Epithelial cell of proximal tubule (primary cell): Measurements from ENCODE around the gene RFC5. TPM values are rescaled to one million over a fixed set of nuclear protein-coding genes. Genes with fewer than 3 reads are reported as not detected.

Source experiments
- DNase-seq: peaks from one replicate; pipeline ENCODE4 v3.0.0-alpha.2; 2011; ENCODE audit warnings: low read depth
- H3K4me3 ChIP-seq: 2 replicates; pipeline ENCODE4 v1.5.1; 2011; ENCODE audit warnings: low read depth, mild to moderate bottlenecking, low read length
- total RNA-seq: library from RNA; depleted of rRNA; stranded (reverse); fragments of >200 nt; gene quantifications from 2 replicates; pipeline ENCODE4 v1.2.3, GENCODE V29; 2015
- TF ChIP-seq, protein P1 (sequence below): conservative IDR thresholded peaks from 2 replicates; pipeline ENCODE4 v1.5.1; 2012; ENCODE audit warnings: low read depth, mild to moderate bottlenecking, low read length

RFC5 gene, protein sequence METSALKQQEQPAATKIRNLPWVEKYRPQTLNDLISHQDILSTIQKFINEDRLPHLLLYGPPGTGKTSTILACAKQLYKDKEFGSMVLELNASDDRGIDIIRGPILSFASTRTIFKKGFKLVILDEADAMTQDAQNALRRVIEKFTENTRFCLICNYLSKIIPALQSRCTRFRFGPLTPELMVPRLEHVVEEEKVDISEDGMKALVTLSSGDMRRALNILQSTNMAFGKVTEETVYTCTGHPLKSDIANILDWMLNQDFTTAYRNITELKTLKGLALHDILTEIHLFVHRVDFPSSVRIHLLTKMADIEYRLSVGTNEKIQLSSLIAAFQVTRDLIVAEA
- 31.0 and 62.1 TPM in 2 replicates for total RNA-seq

DNA sequence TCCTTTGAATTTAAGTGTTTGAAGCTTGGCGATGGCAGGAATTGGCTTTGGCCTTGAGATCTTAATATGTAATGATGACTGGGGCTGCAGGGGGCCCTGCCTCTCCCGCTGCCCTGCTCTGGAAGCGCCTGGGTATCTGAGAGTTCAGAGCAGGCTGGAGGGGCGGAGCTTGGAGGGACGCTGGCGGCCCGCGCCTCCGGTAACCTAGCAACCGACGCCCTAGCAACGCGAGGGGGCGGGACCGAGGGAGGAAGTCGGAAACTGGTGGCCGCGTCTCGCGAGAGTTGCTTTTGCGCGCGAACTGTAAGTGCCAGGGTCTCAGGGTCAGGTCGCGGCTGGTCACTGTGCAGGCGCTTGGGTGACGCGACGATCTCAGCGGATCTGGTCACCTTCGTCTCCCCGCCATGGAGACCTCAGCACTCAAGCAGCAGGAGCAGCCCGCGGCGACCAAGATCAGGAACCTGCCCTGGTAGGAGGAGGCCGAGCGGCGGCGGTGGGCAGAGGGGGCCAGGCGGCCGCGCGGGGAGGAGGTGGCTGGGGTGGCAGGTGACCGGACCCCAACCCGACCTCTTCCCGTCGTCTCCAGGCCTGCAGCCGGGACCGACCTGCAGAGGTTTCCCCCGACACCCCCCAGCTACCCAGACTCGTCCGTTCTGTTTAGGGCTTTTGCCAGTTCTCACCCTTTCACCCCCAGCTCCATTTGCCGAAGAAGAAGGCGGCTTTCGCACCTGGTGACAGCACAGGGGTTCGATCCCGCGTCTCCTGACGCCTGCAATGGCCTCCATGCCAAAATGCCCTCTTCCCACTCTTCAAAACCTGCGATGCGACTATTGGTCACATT, at the start of gene RFC5:
RFC5 (plus strand) TSS at position 280 of the 841 bp plus-strand sequence; CDS start at position 405, 125 bp downstream.
- TF ChIP-seq, protein P1, sequence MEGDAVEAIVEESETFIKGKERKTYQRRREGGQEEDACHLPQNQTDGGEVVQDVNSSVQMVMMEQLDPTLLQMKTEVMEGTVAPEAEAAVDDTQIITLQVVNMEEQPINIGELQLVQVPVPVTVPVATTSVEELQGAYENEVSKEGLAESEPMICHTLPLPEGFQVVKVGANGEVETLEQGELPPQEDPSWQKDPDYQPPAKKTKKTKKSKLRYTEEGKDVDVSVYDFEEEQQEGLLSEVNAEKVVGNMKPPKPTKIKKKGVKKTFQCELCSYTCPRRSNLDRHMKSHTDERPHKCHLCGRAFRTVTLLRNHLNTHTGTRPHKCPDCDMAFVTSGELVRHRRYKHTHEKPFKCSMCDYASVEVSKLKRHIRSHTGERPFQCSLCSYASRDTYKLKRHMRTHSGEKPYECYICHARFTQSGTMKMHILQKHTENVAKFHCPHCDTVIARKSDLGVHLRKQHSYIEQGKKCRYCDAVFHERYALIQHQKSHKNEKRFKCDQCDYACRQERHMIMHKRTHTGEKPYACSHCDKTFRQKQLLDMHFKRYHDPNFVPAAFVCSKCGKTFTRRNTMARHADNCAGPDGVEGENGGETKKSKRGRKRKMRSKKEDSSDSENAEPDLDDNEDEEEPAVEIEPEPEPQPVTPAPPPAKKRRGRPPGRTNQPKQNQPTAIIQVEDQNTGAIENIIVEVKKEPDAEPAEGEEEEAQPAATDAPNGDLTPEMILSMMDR = no peak
- peak; percentile 49 for DNase-seq
- peak within 1 kb of the TSS; percentile 93 for H3K4me3 ChIP-seq

DNA sequence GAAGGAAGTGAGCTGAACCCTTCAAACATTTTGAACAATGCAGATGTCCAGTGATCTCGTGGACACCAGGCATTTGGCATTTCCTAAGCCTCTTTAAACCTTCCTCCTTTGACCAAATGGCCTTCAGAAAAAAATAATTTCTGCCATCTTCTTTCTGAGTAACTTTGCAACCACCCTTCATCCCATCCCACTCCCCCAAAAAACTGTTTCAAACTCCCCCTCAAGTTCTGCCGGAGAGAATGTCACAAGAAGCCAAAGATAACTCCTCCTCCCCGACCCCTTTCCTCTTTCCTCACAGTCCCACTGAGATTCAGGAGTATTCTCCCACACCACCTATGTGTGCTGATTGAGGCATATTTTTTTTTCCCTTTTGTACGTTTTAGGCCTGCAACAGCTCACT, 49.5 kb upstream of the RFC5 start:
- no peak overlapping the region for H3K4me3 ChIP-seq
- TF ChIP-seq, protein P1 = no peak
- no peak for DNase-seq

DNA sequence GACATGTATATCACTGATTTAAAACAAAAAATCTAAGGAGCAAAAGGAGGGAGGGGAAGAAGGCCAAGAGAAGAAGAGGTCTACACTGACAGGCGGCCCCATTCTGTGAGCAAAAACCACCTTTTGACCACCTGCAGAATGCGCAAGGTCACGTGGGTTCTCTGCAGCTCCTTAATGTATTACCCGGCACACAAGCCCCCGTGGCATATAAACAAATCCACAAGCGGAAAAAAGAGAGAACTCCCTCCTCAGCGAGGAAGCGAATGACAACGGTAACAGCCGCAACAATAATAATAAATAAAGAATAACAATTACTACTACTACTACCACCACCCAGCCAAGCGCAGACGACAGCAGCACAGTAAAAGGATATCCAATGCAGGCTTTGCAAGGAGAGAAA, 49.0 kb upstream of the RFC5 start:
- TF ChIP-seq, protein P1 = no peak
- no peak overlapping the region for H3K4me3 ChIP-seq
- DNase-seq = no peak

DNA sequence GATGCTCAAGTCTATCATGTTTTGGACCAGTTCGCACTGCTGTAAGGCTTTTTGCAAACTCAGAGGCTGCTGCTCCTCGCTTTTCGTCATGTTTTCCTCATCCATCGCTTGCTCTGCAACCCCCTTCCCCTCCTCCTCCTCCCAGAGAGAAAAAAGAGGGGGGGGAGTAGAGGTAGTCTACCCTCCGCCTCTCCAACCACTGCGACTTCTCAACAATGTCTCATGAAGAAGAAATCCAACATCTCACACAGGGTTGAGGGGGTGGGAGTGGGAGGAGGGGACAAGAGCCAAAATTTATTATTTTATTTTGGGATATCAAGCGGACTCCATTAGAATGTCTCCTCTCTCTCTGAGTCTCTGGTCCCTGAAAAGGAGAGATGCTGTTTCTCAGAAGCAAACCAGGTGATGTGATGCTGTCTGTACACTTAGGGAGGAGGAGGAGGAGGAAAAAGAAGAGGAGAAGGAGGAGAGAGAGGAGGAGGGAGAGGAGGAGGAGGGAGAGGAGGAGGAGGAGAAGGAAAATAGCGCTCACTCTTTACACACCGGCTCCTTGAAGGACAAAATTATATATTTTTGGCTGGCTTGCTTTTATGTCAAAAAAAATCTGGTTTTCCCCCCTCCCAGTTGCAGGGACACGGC, 48.2 kb upstream of the RFC5 start:
- peak overlapping the region; percentile 62 for H3K4me3 ChIP-seq
- TF ChIP-seq, protein P1 = no peak
- no peak for DNase-seq

DNA sequence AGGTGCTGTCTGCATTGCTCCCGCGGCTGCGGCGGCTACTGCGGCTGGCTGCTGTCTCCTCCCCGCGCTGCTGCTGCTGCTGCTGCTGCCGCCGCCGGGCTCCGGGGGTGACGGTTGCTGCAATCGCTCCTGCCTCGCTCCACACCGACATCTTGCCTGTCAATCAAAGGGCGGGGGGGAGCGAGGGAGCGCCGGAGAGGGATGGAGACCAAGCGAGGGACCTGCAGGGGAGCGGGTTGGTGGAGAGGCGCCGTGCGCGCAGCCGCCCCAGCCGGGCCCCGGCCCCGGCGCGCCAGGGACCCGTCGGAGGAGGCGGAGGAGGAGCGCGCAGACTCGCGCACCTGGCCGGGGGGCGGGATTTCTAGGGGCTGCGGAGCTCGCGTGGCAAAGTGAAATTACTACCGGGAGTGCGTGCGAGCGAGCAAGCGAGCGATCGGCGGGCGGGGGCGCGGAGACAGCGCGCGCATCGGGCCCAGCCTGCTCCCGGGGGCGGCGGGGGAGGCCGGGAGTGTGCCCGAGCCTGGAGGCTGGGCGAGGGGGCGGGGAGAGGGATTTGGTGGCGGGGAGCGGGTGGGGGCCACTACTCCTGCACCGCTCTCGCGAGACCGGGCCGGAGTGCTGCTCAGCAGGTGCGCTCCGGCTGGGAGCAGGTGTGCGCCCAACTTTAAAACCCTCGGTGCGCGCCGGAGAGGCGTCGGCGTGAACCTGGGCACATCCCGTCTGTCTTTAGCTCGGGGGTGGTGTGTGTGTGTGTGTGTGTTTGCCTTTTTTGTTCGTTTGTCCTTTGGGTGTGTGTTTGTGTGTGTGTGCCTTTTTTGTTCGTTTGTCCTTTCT, 47.5 kb upstream of the RFC5 start, which contains the start of gene KSR2:
KSR2 (minus strand) TSS at position 165 of the 834 bp plus-strand sequence. CDS start 735 bp downstream, outside the sequence.
- DNase-seq = no peak
- peak within 1 kb of the TSS; percentile 62 for H3K4me3 ChIP-seq
- TF ChIP-seq, protein P1 = no peak

DNA sequence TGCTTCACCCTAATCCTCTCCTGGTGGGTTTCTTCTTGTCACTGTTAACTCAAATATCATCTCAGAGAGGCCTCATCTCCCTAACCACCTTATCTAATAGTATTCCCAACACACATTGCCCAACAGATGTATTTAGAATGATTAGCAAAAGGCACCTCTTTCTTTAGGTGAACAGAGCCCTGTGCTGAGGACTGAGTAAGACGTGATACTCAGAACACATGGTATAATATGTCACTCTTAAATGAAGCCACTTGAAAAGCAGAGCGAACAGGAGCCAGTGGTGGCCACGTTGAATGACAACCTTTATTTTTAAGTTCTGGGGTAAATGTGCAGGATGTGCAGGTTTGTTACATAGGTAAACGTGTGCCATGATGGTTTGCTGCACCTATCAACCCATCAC, 46.2 kb upstream of the RFC5 start:
- TF ChIP-seq, protein P1 = no peak
- H3K4me3 ChIP-seq = no peak overlapping the region
- DNase-seq = no peak
